GM12878 (cell line): ENCODE results near the gene TCF23. TPM values are rescaled to one million over a fixed set of nuclear protein-coding genes. Genes with fewer than 3 reads are reported as not detected.

Experiments
- ATAC-seq: fragments of 200-7000 bp; cut with Tn5 transposase; 3 replicates; pipeline ENCODE4 v1.9.1; 2020; ENCODE audit warnings: mild to moderate bottlenecking, moderate library complexity
- BruUV-seq: library from RNA; stranded (reverse); fragments of 400-500 nt; replicated peaks from 2 replicates; lab custom pipeline; 2021; lab: Mats Ljungman, UMichigan
- CTCF ChIA-PET: fragments of 300-600 bp; sonication (Branson Sonifier 250); formaldehyde crosslinking; extraction: SDS; loops from one replicate; lab custom pipeline; 2021; ENCODE audit warnings: inconsistent platforms; lab: Yijun Ruan, JAX
- POLR2A ChIA-PET: fragments of 350-600 bp; formaldehyde crosslinking; extraction: SDS; loops from one replicate; lab custom pipeline; 2021; ENCODE audit warnings: inconsistent platforms; lab: Charles Lee
- RAD21 ChIA-PET: fragments of 300-600 bp; sonication (Branson Sonifier 250); formaldehyde crosslinking; loops from one replicate; lab custom pipeline; 2023; ENCODE audit warnings: antibody characterized with exemption; ENCODE audit not compliant: unreplicated experiment; lab: Charles Lee
- SMC1A ChIA-PET: fragments of 300-600 bp; sonication (Branson Sonifier 250); formaldehyde crosslinking; loops from one replicate; lab custom pipeline; 2023; ENCODE audit not compliant: unreplicated experiment, uncharacterized antibody; lab: Charles Lee
- DNase-seq: peaks from one replicate; pipeline ENCODE4 v3.0.0-alpha.2; 2011; ENCODE audit warnings: low read depth, low spot score
- FAIRE-seq: peaks from 3 replicates; lab custom pipeline; 2011; peaks lifted over from hg19 to GRCh38; lab: Jason Lieb, UNC
- H2AFZ ChIP-seq: 2 replicates; pipeline ENCODE4 v1.6.0; 2011; ENCODE audit warnings: low read depth, low read length, control low read depth; ENCODE audit not compliant: control insufficient read depth
- H3K27ac ChIP-seq: 2 replicates; pipeline ENCODE4 v1.5.1; 2011; ENCODE audit warnings: control low read depth; ENCODE audit not compliant: control insufficient read depth, insufficient read depth
- H3K27me3 ChIP-seq, 2 experiments: replicated peaks in 1 of 2; 2 replicates each; pipeline versions ENCODE4 v1.6.0 to v1.6.1; 2011; ENCODE audit warnings: low read length in 1 of 2; ENCODE audit not compliant: control insufficient read depth in 2 of 2, insufficient read depth in 2 of 2
- H3K36me3 ChIP-seq, 2 experiments: 2 replicates each; pipeline ENCODE4 v1.5.1; 2011; ENCODE audit warnings: low read length in 1 of 2; ENCODE audit not compliant: control insufficient read depth in 2 of 2, insufficient read depth in 2 of 2
- H3K4me1 ChIP-seq: 2 replicates; pipeline ENCODE4 v1.6.1; 2011; ENCODE audit warnings: mild to moderate bottlenecking, low read length, moderate library complexity, mixed read lengths; ENCODE audit not compliant: control insufficient read depth, insufficient read depth
- H3K4me2 ChIP-seq: 2 replicates; pipeline ENCODE4 v1.6.0; 2011; ENCODE audit warnings: control low read depth; ENCODE audit not compliant: control insufficient read depth, insufficient read depth
- H3K4me3 ChIP-seq: fragments of 200-600 bp; sonication (generic); 2 replicates; pipeline ENCODE4 v1.5.1; 2016
- H3K79me2 ChIP-seq: 2 replicates; pipeline ENCODE4 v1.6.0; 2011; ENCODE audit warnings: low read length; ENCODE audit not compliant: control insufficient read depth, insufficient read depth
- H3K9ac ChIP-seq: 2 replicates; pipeline ENCODE4 v1.8.0; 2011; ENCODE audit warnings: low read length, control low read depth, mixed read lengths; ENCODE audit not compliant: control insufficient read depth, insufficient read depth
- H3K9me3 ChIP-seq: replicated peaks from 3 replicates; pipeline ENCODE4 v1.5.1; 2011; ENCODE audit warnings: mild to moderate bottlenecking, low read length; ENCODE audit not compliant: control insufficient read depth, insufficient read depth
- H4K20me1 ChIP-seq: 2 replicates; pipeline ENCODE4 v1.6.0; 2011; ENCODE audit not compliant: control insufficient read depth, insufficient read depth
- ATF7 ChIP-seq: fragments of 450-650 bp; IDR thresholded peaks from 2 replicates; pipeline ENCODE4 v1.6.1; 2016; ENCODE audit warnings: low read depth, mild to moderate bottlenecking
- BACH1 ChIP-seq: fragments of 450-650 bp; IDR thresholded peaks from 2 replicates; pipeline ENCODE4 v1.6.1; 2017; ENCODE audit warnings: mild to moderate bottlenecking, borderline replicate concordance
- BHLHE40 ChIP-seq, 2 experiments: fragments of 450-650 bp in 1 of 2; IDR thresholded peaks; 2 replicates each; pipeline ENCODE4 v1.6.1; 2011 to 2017; ENCODE audit warnings: low read depth in 2 of 2, borderline replicate concordance in 1 of 2, improper control_type of control experiment in 1 of 2, low read length in 1 of 2, mild to moderate bottlenecking in 1 of 2
- IKZF1 ChIP-seq: fragments of 450-650 bp; conservative IDR thresholded peaks from 2 replicates; pipeline ENCODE4 v1.6.1; 2017; ENCODE audit warnings: antibody characterized with exemption, mild to moderate bottlenecking
- JUND ChIP-seq: IDR thresholded peaks from 2 replicates; pipeline ENCODE4 v1.6.1; 2012; ENCODE audit warnings: low read depth, mild to moderate bottlenecking, low read length, improper control_type of control experiment, moderate library complexity
- MYC ChIP-seq: IDR thresholded peaks from 2 replicates; pipeline ENCODE4 v1.6.1; 2011; ENCODE audit warnings: mild to moderate bottlenecking, low read length, moderate library complexity, inconsistent platforms; ENCODE audit not compliant: insufficient read depth, insufficient replicate concordance, insufficient read length, severe bottlenecking
- RBBP5 ChIP-seq: fragments of 200-600 bp; sonication (generic); conservative IDR thresholded peaks from 2 replicates; pipeline ENCODE4 v1.6.1; 2016
- SIN3A ChIP-seq: IDR thresholded peaks from 2 replicates; pipeline ENCODE4 v1.6.1; 2012; ENCODE audit warnings: low read depth, low read length, improper control_type of control experiment
- SIX5 ChIP-seq: IDR thresholded peaks from 2 replicates; pipeline ENCODE4 v1.6.1; 2011; ENCODE audit warnings: mild to moderate bottlenecking, low read depth, low read length, moderate library complexity; ENCODE audit not compliant: severe bottlenecking
- SMAD1 ChIP-seq: fragments of 450-650 bp; IDR thresholded peaks from 2 replicates; pipeline ENCODE4 v1.6.1; 2018; ENCODE audit warnings: mild to moderate bottlenecking, low read depth; ENCODE audit not compliant: partially characterized antibody
- STAT1 ChIP-seq: fragments of 450-650 bp; conservative IDR thresholded peaks from 2 replicates; pipeline ENCODE4 v1.6.1; 2014; ENCODE audit warnings: antibody characterized with exemption, mild to moderate bottlenecking
- SUPT20H ChIP-seq: IDR thresholded peaks from 2 replicates; pipeline ENCODE4 v1.6.1; 2011; ENCODE audit warnings: low read depth, mild to moderate bottlenecking, low read length, moderate library complexity, borderline replicate concordance; ENCODE audit not compliant: control insufficient read depth
- TCF3 ChIP-seq: IDR thresholded peaks from 2 replicates; pipeline ENCODE4 v1.6.1; 2012; ENCODE audit warnings: low read depth, mild to moderate bottlenecking, low read length, borderline replicate concordance; ENCODE audit not compliant: insufficient read depth
- ZNF217 ChIP-seq: fragments of 450-650 bp; IDR thresholded peaks from 2 replicates; pipeline ENCODE4 v1.6.1; 2017; ENCODE audit warnings: antibody characterized with exemption, mild to moderate bottlenecking
- ZNF274 ChIP-seq: IDR thresholded peaks from one replicate; pipeline ENCODE4 v1.8.0; 2011; ENCODE audit not compliant: insufficient read length, insufficient read depth
- WGBS: methylation state at CpG from one replicate; pipeline ENCODE4 v1.1.6; 2016; ENCODE audit warnings: low lambda C conversion rate; ENCODE audit not compliant: insufficient replicate concordance, insufficient coverage; ENCODE audit errors: missing lambda C conversion rate; 5-methylcytosine and 5-hydroxymethylcytosine counted together
- in situ Hi-C: fragments of 300-500 bp; cut with MboI; formaldehyde crosslinking; loops from 9 replicates; pipeline ENCODE4 v1.14.3; 2018; ENCODE audit warnings: mixed read lengths
- intact Hi-C: fragments of 100-400 bp; cut with micrococcal nuclease; formaldehyde crosslinking; loops from one replicate; pipeline ENCODE4 v1.14.2; 2022; ENCODE audit not compliant: unreplicated experiment
- polyA plus RNA-seq, 11 experiments: library from polyadenylated mRNA; depleted of rRNA in 4 of 11; unstranded in 6 of 11; stranded (reverse) in 5 of 11; fragments of >200 nt; fragmentation: Nextera tagmentation in 4 of 11; fragmentation: Illumina TruSeq in 1 of 11; extraction: Ambion mirVana in 4 of 11; extraction: Trizol in 1 of 11; gene quantifications; 1 replicate in 1 of 11; 2 replicates in 10 of 11; pipeline versions ENCODE4 v1.2.1 to v1.2.3, GENCODE V29; 2011 to 2016; ENCODE audit warnings: inconsistent platforms in 2 of 11, missing spikeins in 2 of 11, low read depth in 1 of 11
- total RNA-seq, 4 experiments: library from RNA; depleted of rRNA in 3 of 4; stranded (reverse); fragments of >200 nt in 3 of 4; fragmentation: Illumina TruSeq in 1 of 4; extraction: Trizol in 1 of 4; gene quantifications; 2 replicates each; pipeline versions ENCODE4 v1.2.1 to v1.2.3, GENCODE V29; 2013 to 2021
- TF ChIP-seq, protein P1 (sequence below): fragments of 450-650 bp; IDR thresholded peaks from 2 replicates; pipeline ENCODE4 v1.6.1; 2018; ENCODE audit warnings: mild to moderate bottlenecking, low read depth, moderate library complexity; ENCODE audit not compliant: partially characterized antibody

TCF23 gene
- total and polyA plus RNA-seq, 10 of the 15 experiments (the other 5 are each of a cell fraction or from before 2014, with no cell fraction given): not detected

DNA sequence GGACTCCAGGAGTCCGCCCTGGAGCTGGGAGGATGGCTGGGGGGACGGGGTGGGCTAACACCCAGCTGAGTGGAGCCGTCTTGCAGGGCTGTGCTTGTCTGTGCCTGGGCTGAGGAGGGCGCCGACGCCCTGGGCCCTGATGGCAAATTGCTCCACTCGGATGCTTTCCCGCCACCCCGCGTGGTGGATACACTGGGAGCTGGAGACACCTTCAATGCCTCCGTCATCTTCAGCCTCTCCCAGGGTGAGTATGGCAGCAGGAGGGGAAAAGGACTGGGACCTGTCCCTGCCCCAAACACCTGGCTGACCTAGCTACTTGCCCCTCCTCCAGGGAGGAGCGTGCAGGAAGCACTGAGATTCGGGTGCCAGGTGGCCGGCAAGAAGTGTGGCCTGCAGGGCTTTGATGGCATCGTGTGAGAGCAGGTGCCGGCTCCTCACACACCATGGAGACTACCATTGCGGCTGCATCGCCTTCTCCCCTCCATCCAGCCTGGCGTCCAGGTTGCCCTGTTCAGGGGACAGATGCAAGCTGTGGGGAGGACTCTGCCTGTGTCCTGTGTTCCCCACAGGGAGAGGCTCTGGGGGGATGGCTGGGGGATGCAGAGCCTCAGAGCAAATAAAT, 49.4 kb upstream of the TCF23 start:
- no peak overlapping the region for H3K4me2 ChIP-seq
- H3K4me3 ChIP-seq: no peak overlapping the region
- no TSS peak for BruUV-seq
- intact Hi-C loops: no loop called here
- RAD21 ChIA-PET: interaction anchor here (0.7 to 4.4 kb wide), 7 partner anchors 12 to 204 kb away, joined by 3 to 39 read pairs (median 7); partner anchors contain the start of gene KHK
- DNase-seq: no peak
- H3K4me1 ChIP-seq: no peaks in the 10 kb centered on the region; the same call in 1 of the 2 replicates
- H3K36me3 ChIP-seq: no peaks in the 10 kb centered on the region; a peak in 1 of 4 replicates
- FAIRE-seq: no peak
- no peaks in the 10 kb centered on the region for H3K79me2 ChIP-seq
- POLR2A ChIA-PET: no interaction called here
- H2AFZ ChIP-seq: no peak overlapping the region
- no peak for ATAC-seq
- CTCF ChIA-PET: interaction anchor here (0.7 to 9.3 kb wide), 14 partner anchors 22 to 583 kb away, joined by 3 to 132 read pairs (median 4); partner anchors contain the start of genes PREB and TRIM54
- no peak overlapping the region for H3K9ac ChIP-seq
- in situ Hi-C loops: loop anchor here (5.0 kb wide), 1 partner anchor 183 kb away; the partner anchor contains the start of gene TRIM54
- 84% methylated on average over 16 of the region's 19 CpGs for WGBS
- H4K20me1 ChIP-seq: no peaks in the 10 kb centered on the region
- no peak overlapping the region for H3K27ac ChIP-seq
- H3K27me3 ChIP-seq: no peaks in the 10 kb centered on the region
- TF ChIP-seq TCF3 (no peak), SUPT20H (no peak), ATF7 (no peak), ZNF217 (no peak), IKZF1 (no peak), SIN3A (no peak), JUND (no peak), ZNF274 (no peak), SIX5 (no peak), BACH1 (no peak), BHLHE40 (IDR thresholded peaks at IDR 0.05; ENCODE audit: borderline replicate concordance in 1 of 2, low read depth in 2 of 2, low read length in 1 of 2) (no peak), STAT1 (no peak), SMAD1 (no peak), MYC (no peak), RBBP5 (no peak)
- TF ChIP-seq, protein P1, sequence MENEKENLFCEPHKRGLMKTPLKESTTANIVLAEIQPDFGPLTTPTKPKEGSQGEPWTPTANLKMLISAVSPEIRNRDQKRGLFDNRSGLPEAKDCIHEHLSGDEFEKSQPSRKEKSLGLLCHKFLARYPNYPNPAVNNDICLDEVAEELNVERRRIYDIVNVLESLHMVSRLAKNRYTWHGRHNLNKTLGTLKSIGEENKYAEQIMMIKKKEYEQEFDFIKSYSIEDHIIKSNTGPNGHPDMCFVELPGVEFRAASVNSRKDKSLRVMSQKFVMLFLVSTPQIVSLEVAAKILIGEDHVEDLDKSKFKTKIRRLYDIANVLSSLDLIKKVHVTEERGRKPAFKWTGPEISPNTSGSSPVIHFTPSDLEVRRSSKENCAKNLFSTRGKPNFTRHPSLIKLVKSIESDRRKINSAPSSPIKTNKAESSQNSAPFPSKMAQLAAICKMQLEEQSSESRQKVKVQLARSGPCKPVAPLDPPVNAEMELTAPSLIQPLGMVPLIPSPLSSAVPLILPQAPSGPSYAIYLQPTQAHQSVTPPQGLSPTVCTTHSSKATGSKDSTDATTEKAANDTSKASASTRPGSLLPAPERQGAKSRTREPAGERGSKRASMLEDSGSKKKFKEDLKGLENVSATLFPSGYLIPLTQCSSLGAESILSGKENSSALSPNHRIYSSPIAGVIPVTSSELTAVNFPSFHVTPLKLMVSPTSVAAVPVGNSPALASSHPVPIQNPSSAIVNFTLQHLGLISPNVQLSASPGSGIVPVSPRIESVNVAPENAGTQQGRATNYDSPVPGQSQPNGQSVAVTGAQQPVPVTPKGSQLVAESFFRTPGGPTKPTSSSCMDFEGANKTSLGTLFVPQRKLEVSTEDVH: no peak
- no peaks in the 10 kb centered on the region for H3K9me3 ChIP-seq
- SMC1A ChIA-PET: interaction anchor here (1.0 to 4.7 kb wide), 6 partner anchors 12 to 203 kb away, joined by 3 to 19 read pairs (median 4); no protein-coding TSS in a partner anchor
